ENCODE measurements around the gene NYAP1.

The NYAP1 gene

GRCh38 chr7:100544386-100544785, 60.7 kb downstream of the NYAP1 start:
- DNase-seq (ENCODE audit: low read depth, low spot score) = no peak
